DOHH2 (cell line): ENCODE data around the gene DLX2.

Experiments used
- H3F3A ChIP-seq: fragments of 200-600 bp; sonication (generic), shearing (Covaris generic); 2 replicates; pipeline ENCODE4 v1.6.0; 2016; ENCODE audit warnings: antibody characterized with exemption, mild to moderate bottlenecking; ENCODE audit not compliant: control insufficient read depth, insufficient read depth
- H3K27ac ChIP-seq: fragments of 200-600 bp; sonication (generic); 2 replicates; pipeline ENCODE4 v1.5.1; 2014; ENCODE audit warnings: low read depth, mild to moderate bottlenecking, low read length, moderate library complexity
- H3K27me3 ChIP-seq: fragments of 200-600 bp; sonication (generic); 2 replicates; pipeline ENCODE4 v1.6.1; 2014; ENCODE audit warnings: mild to moderate bottlenecking, low read length, mixed read lengths; ENCODE audit not compliant: control insufficient read depth
- H3K36me3 ChIP-seq: fragments of 200-600 bp; sonication (generic); 2 replicates; pipeline ENCODE4 v1.6.1; 2014; ENCODE audit warnings: mild to moderate bottlenecking, low read length, moderate library complexity, mixed read lengths; ENCODE audit not compliant: control insufficient read depth
- H3K4me1 ChIP-seq: fragments of 200-600 bp; sonication (generic); 2 replicates; pipeline ENCODE4 v1.6.1; 2014; ENCODE audit warnings: mild to moderate bottlenecking, low read length, mixed read lengths; ENCODE audit not compliant: control insufficient read depth
- H3K4me2 ChIP-seq: fragments of 200-600 bp; sonication (generic); 2 replicates; pipeline ENCODE4 v1.6.0; 2014; ENCODE audit warnings: mild to moderate bottlenecking, low read length, moderate library complexity
- H3K4me3 ChIP-seq: fragments of 200-600 bp; sonication (generic); 2 replicates; pipeline ENCODE4 v1.5.1; 2014; ENCODE audit warnings: mild to moderate bottlenecking, low read length, mixed read lengths
- H3K79me2 ChIP-seq: fragments of 200-600 bp; sonication (generic); 2 replicates; pipeline ENCODE4 v1.6.1; 2014; ENCODE audit warnings: mild to moderate bottlenecking, low read length, mixed read lengths; ENCODE audit not compliant: control insufficient read depth
- H3K9me2 ChIP-seq: fragments of 200-600 bp; sonication (generic); replicated peaks from 2 replicates; pipeline ENCODE4 v1.6.1; 2014; ENCODE audit warnings: mild to moderate bottlenecking, low read length, mixed read lengths; ENCODE audit not compliant: control insufficient read depth
- H3K9me3 ChIP-seq: fragments of 200-600 bp; sonication (generic); 2 replicates; pipeline ENCODE4 v1.6.1; 2014; ENCODE audit warnings: antibody characterized with exemption, low read length, mixed read lengths; ENCODE audit not compliant: control insufficient read depth, insufficient read depth
- H4K20me1 ChIP-seq: fragments of 200-600 bp; sonication (generic); 2 replicates; pipeline ENCODE4 v1.6.0; 2014; ENCODE audit warnings: low read depth, mild to moderate bottlenecking, antibody characterized with exemption, low read length, moderate library complexity; ENCODE audit not compliant: control insufficient read depth, insufficient read depth
- EZH2phosphoT487 ChIP-seq: fragments of 200-600 bp; sonication (generic); IDR thresholded peaks from 2 replicates; pipeline ENCODE4 v1.6.1; 2017; ENCODE audit warnings: borderline replicate concordance, mild to moderate bottlenecking, antibody characterized with exemption, low read length, moderate library complexity, mixed read lengths
- TF ChIP-seq, protein P1 (sequence below): fragments of 200-600 bp; sonication (generic); IDR thresholded peaks from one replicate; pipeline ENCODE4 v1.5.1; 2014; ENCODE audit warnings: antibody characterized with exemption, mild to moderate bottlenecking, low read depth, low read length; ENCODE audit not compliant: poor library complexity, severe bottlenecking

Gene DLX2

DNA sequence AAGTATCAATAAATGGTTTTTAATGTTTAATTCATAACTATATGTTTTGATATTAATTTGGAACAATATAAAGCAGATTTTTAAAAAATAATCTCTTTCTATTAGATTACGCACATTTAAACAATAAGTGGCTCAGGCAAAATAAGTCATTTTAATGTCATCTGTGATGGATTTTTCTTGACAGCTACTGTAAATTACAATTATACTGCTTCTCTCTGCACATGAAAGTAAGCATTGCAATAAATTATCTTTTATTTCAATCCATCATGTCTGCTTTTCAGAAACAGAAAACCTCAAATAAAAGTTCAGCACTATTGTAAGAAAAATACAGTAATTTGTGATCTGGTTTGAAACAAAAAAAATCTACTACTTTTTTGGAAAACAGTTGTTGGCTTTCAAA lies 28.4 kb downstream of the DLX2 start:
- Histone ChIP-seq H3K4me1 (no peaks in the 10 kb centered on the region), H3K27ac (no peak overlapping the region), H3K27me3 (no peaks in the 10 kb centered on the region), H3K4me2 (no peak overlapping the region), H3K79me2 (no peaks in the 10 kb centered on the region), H3K36me3 (no peaks in the 10 kb centered on the region), H3K9me3 (no peaks in the 10 kb centered on the region), H3K4me3 (no peak overlapping the region), H3F3A (no peaks in the 10 kb centered on the region), H4K20me1 (no peaks in the 10 kb centered on the region), H3K9me2 (no peaks in the 10 kb centered on the region)
- TF ChIP-seq, protein P1, sequence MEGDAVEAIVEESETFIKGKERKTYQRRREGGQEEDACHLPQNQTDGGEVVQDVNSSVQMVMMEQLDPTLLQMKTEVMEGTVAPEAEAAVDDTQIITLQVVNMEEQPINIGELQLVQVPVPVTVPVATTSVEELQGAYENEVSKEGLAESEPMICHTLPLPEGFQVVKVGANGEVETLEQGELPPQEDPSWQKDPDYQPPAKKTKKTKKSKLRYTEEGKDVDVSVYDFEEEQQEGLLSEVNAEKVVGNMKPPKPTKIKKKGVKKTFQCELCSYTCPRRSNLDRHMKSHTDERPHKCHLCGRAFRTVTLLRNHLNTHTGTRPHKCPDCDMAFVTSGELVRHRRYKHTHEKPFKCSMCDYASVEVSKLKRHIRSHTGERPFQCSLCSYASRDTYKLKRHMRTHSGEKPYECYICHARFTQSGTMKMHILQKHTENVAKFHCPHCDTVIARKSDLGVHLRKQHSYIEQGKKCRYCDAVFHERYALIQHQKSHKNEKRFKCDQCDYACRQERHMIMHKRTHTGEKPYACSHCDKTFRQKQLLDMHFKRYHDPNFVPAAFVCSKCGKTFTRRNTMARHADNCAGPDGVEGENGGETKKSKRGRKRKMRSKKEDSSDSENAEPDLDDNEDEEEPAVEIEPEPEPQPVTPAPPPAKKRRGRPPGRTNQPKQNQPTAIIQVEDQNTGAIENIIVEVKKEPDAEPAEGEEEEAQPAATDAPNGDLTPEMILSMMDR: no peak
- no peak for TF ChIP-seq EZH2phosphoT487

DNA sequence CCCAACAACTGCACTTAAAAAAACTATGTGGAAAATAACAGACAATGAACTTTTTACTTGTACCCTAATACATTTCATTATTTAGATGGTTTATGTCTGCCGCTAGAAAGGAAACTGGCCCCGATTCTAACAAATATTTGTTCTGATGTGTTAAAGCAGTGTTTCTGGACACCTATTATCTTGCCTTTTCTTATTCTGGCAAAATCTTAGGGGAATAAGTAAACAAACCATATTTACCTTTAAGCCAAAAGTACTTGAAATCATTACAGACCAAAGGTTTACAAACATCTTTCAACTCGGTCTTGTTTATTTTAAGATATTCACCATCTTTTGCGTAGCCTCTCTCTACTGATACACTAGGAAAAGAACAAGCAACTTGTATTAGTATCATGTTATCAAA lies 29.2 kb downstream of the DLX2 start:
- Histone ChIP-seq H3K4me2 (no peak overlapping the region), H3K9me3 (no peaks in the 10 kb centered on the region), H3K79me2 (no peaks in the 10 kb centered on the region), H3K27ac (no peak overlapping the region), H3K4me3 (no peak overlapping the region), H3K36me3 (no peaks in the 10 kb centered on the region), H3K4me1 (no peaks in the 10 kb centered on the region), H3F3A (no peaks in the 10 kb centered on the region), H3K9me2 (no peaks in the 10 kb centered on the region), H4K20me1 (no peaks in the 10 kb centered on the region), H3K27me3 (no peaks in the 10 kb centered on the region)
- TF ChIP-seq, protein P1: no peak
- no peak for TF ChIP-seq EZH2phosphoT487

DNA sequence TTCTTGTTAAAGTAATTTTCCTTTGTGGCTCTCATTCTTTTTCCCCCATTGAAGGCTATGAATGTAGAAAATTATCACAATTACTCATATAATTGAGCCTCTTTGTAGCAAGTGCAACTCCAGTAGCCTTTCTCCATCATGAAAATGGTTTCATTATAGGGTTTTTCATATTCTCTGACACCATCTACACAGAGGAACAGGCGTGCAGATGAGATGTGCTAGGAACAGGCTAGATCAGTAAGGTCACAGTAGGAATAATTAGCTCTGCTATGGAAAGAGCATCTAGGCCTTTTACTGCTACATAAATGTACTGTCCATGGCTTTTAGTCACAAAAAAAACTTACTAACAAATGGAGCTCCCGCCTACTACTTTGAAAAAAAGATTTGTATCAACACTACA lies 30.0 kb downstream of the DLX2 start:
- no peak for TF ChIP-seq EZH2phosphoT487
- TF ChIP-seq, protein P1: no peak

DNA sequence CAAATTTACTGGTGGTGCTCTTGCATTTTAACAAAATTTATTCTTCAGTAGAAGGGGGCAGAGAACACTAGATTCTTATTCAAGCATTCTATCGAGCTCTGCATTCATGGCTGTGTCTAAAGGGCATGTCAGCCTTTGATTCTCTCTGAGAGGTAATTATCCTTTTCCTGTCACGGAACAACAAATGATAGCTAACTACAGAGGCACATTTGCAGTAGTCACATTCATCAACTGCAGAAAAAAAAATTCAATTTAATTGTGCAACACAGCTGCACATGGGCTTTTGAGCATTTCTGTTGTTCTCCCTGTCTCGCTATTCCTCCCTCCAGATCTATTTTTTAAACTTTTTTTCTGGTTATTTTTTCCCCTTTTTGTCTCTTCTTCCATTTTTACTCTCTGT lies 30.4 kb downstream of the DLX2 start:
- H3F3A ChIP-seq: no peaks in the 10 kb centered on the region
- H3K4me1 ChIP-seq: no peaks in the 10 kb centered on the region
- no peaks in the 10 kb centered on the region for H3K9me3 ChIP-seq
- no peaks in the 10 kb centered on the region for H3K27me3 ChIP-seq
- H3K4me3 ChIP-seq: no peak overlapping the region
- H4K20me1 ChIP-seq: no peaks in the 10 kb centered on the region
- no peak overlapping the region for H3K4me2 ChIP-seq
- H3K9me2 ChIP-seq: no peaks in the 10 kb centered on the region
- H3K79me2 ChIP-seq: no peaks in the 10 kb centered on the region
- no peak overlapping the region for H3K27ac ChIP-seq
- TF ChIP-seq, protein P1: no peak
- no peak for TF ChIP-seq EZH2phosphoT487
- H3K36me3 ChIP-seq: no peaks in the 10 kb centered on the region

More for the DNA sequence above, 30.0 kb downstream of the DLX2 start:
- Histone ChIP-seq H4K20me1 (no peaks in the 10 kb centered on the region), H3K79me2 (no peaks in the 10 kb centered on the region), H3K27ac (no peak overlapping the region), H3K9me2 (no peaks in the 10 kb centered on the region), H3K4me2 (no peak overlapping the region), H3K9me3 (no peaks in the 10 kb centered on the region), H3K4me3 (no peak overlapping the region), H3K4me1 (no peaks in the 10 kb centered on the region), H3F3A (no peaks in the 10 kb centered on the region), H3K36me3 (no peaks in the 10 kb centered on the region), H3K27me3 (no peaks in the 10 kb centered on the region)
